Breast epithelium (tissue), 4 donors: ENCODE measurements around the gene TMEM187. TPM values are rescaled to one million over a fixed set of nuclear protein-coding genes. Genes with fewer than 3 reads are reported as not detected.

ENCODE experiments used
- DNase-seq, 2 donors: peaks; one replicate each; pipeline ENCODE4 v3.0.0-alpha.2; 2019; ENCODE audit warnings: low spot score in 2 of 2
- H3K27ac ChIP-seq, 2 donors: fragments of 200-600 bp; sonication (generic) in 1 of 2; one replicate each; pipeline ENCODE4 v1.5.1; 2016 to 2019; ENCODE audit warnings: mild to moderate bottlenecking in 1 of 2
- H3K27me3 ChIP-seq, 2 donors: fragments of 200-600 bp; sonication (generic) in 1 of 2; one replicate each; pipeline versions ENCODE4 v1.5.1 to v1.6.0; 2017 to 2019; ENCODE audit warnings: control low read depth in 1 of 2, mild to moderate bottlenecking in 1 of 2
- H3K36me3 ChIP-seq: fragments of 200-600 bp; one replicate; pipeline ENCODE4 v1.5.1; 2019
- H3K4me1 ChIP-seq, 2 donors: fragments of 200-600 bp; sonication (generic); one replicate each; pipeline ENCODE4 v1.5.1; 2016 to 2019; ENCODE audit warnings: control low read depth in 1 of 2
- H3K4me3 ChIP-seq, 3 donors: fragments of 200-600 bp; sonication (generic); 1 replicate in 2 of 3; 2 replicates in 1 of 3; pipeline ENCODE4 v1.5.1; 2016 to 2019; ENCODE audit warnings: mild to moderate bottlenecking in 3 of 3, moderate library complexity in 2 of 3
- H3K9me3 ChIP-seq, 2 donors: fragments of 200-600 bp; sonication (generic) in 1 of 2; one replicate each; pipeline ENCODE4 v1.5.1; 2016 to 2019; ENCODE audit warnings: control low read depth in 1 of 2
- POLR2A ChIP-seq: fragments of 450-650 bp; IDR thresholded peaks from one replicate; pipeline ENCODE4 v1.6.1; 2016; ENCODE audit warnings: antibody characterized with exemption, mild to moderate bottlenecking, moderate library complexity
- POLR2AphosphoS5 ChIP-seq, 3 donors: sonication (generic); formaldehyde crosslinking; IDR thresholded peaks; one replicate each; pipeline ENCODE4 v1.6.1; 2017; ENCODE audit warnings: antibody characterized with exemption in 3 of 3
- intact Hi-C: fragments of 100-400 bp; cut with DNase I; formaldehyde crosslinking; loops from one replicate; pipeline ENCODE4 v1.15.1; 2023; ENCODE audit warnings: low total_unique reads
- total RNA-seq, 3 donors: library from RNA; depleted of rRNA; stranded (reverse); fragments of >200 nt; gene quantifications; one replicate each; pipeline ENCODE4 v1.1.0, GENCODE V29; 2016
- TF ChIP-seq, protein P1 (sequence below), 3 donors: fragments of 450-650 bp; IDR thresholded peaks; one replicate each; pipeline ENCODE4 v1.5.1; 2016 to 2017; ENCODE audit warnings: antibody characterized with exemption in 3 of 3, mild to moderate bottlenecking in 3 of 3, moderate library complexity in 3 of 3

TMEM187 gene
- total RNA-seq, 3 donors from 2014 or later, result 7.6 to 10.9 (median 8.2) TPM

DNA sequence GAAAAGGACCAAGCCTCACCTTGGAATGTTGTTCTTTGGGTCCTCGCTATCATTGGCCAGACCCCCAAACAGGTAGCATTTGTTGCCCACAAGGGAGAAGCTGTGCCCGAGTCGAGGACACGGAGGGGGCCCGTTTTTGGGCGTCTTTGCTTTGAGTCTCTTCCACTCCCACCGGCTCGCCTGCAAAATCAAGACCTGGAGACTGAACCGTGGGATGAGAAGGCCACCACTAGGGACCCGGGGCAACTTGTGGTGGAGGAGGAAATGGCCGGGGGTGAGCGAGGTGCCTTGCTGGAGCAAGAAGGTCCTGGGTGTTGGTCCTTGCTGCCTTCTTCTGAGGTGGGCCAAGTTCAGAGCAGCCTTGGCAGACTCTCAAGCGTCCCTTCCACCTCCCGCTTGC, 8.4 kb upstream of the TMEM187 start:
- peaks cover 0 to 38% of the 10 kb centered on the region in 2 donors for H3K27me3 ChIP-seq
- no peak overlapping the region for H3K4me3 ChIP-seq
- DNase-seq, result no peak
- H3K4me1 ChIP-seq, result peaks cover 0 to 6% of the 10 kb centered on the region in 2 donors
- no peaks in the 10 kb centered on the region for H3K36me3 ChIP-seq
- H3K27ac ChIP-seq, result no peak overlapping the region
- H3K9me3 ChIP-seq, result no peaks in the 10 kb centered on the region
- TF ChIP-seq, protein P1, sequence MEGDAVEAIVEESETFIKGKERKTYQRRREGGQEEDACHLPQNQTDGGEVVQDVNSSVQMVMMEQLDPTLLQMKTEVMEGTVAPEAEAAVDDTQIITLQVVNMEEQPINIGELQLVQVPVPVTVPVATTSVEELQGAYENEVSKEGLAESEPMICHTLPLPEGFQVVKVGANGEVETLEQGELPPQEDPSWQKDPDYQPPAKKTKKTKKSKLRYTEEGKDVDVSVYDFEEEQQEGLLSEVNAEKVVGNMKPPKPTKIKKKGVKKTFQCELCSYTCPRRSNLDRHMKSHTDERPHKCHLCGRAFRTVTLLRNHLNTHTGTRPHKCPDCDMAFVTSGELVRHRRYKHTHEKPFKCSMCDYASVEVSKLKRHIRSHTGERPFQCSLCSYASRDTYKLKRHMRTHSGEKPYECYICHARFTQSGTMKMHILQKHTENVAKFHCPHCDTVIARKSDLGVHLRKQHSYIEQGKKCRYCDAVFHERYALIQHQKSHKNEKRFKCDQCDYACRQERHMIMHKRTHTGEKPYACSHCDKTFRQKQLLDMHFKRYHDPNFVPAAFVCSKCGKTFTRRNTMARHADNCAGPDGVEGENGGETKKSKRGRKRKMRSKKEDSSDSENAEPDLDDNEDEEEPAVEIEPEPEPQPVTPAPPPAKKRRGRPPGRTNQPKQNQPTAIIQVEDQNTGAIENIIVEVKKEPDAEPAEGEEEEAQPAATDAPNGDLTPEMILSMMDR (IDR thresholded peaks at IDR 0.05), result no peak
- TF ChIP-seq POLR2A (no peak), POLR2AphosphoS5 (IDR thresholded peaks at IDR 0.05) (no peak)
- intact Hi-C loops, result no loop called here

GRCh38 chrX:153965406-153965805, 7.1 kb upstream of the TMEM187 start:
- Histone ChIP-seq H3K27ac (no peak overlapping the region), H3K4me3 (no peak overlapping the region), H3K27me3 (peaks cover 0 to 34% of the 10 kb centered on the region in 2 donors), H3K36me3 (no peaks in the 10 kb centered on the region), H3K9me3 (no peaks in the 10 kb centered on the region), H3K4me1 (peaks cover 0 to 6% of the 10 kb centered on the region in 2 donors)
- no peak for DNase-seq
- TF ChIP-seq, protein P1 (IDR thresholded peaks at IDR 0.05), result no peak
- TF ChIP-seq POLR2AphosphoS5 (IDR thresholded peaks at IDR 0.05), result no peak
- no peak for TF ChIP-seq POLR2A
- intact Hi-C loops, result no loop called here

- Histone ChIP-seq H3K27ac (peak overlapping the region in 1 of 2 donors; percentile 100), H3K36me3 (no peaks in the 10 kb centered on the region), H3K4me3 (peak overlapping the region in 1 of 3 donors; percentile 91), H3K9me3 (no peaks in the 10 kb centered on the region), H3K27me3 (peaks cover 0 to 33% of the 10 kb centered on the region in 2 donors), H3K4me1 (peaks cover 0 to 6% of the 10 kb centered on the region in 2 donors)
- intact Hi-C loops, result no loop called here
- DNase-seq, result no peak
- TF ChIP-seq POLR2AphosphoS5 (IDR thresholded peaks at IDR 0.05) (no peak), POLR2A (no peak)
- TF ChIP-seq, protein P1 (IDR thresholded peaks at IDR 0.05), result no peak
Observed at GRCh38 chrX:153966283-153966688, 6.3 kb upstream of the TMEM187 start.

- TF ChIP-seq, protein P1 (IDR thresholded peaks at IDR 0.05), result no peak
- TF ChIP-seq POLR2AphosphoS5 (IDR thresholded peaks at IDR 0.05) (no peak), POLR2A (no peak)
- intact Hi-C loops, result no loop called here
- DNase-seq, result no peak
Observed at GRCh38 chrX:153966841-153967535, 5.6 kb upstream of the TMEM187 start.

GRCh38 chrX:153967536-153968224, 4.9 kb upstream of the TMEM187 start:
- peak overlapping the region; percentile 26 to 100 for H3K27ac ChIP-seq
- H3K36me3 ChIP-seq, result no peaks in the 10 kb centered on the region
- peaks cover 0 to 24% of the 10 kb centered on the region in 2 donors for H3K27me3 ChIP-seq
- TF ChIP-seq POLR2A (no peak), POLR2AphosphoS5 (IDR thresholded peaks at IDR 0.05) (no peak)
- TF ChIP-seq, protein P1 (IDR thresholded peaks at IDR 0.05), result no peak
- intact Hi-C loops, result no loop called here
- peaks cover 0 to 6% of the 10 kb centered on the region in 2 donors for H3K4me1 ChIP-seq
- peak overlapping the region in 1 of 3 donors; percentile 91 for H3K4me3 ChIP-seq
- DNase-seq, result no peak
- no peaks in the 10 kb centered on the region for H3K9me3 ChIP-seq

More at GRCh38 chrX:153966841-153967535, 5.6 kb upstream of the TMEM187 start:
- Histone ChIP-seq H3K36me3 (no peaks in the 10 kb centered on the region), H3K9me3 (no peaks in the 10 kb centered on the region), H3K27me3 (peaks cover 0 to 26% of the 10 kb centered on the region in 2 donors), H3K27ac (peak overlapping the region; percentile 26 to 100), H3K4me1 (peaks cover 0 to 6% of the 10 kb centered on the region in 2 donors), H3K4me3 (peak overlapping the region in 1 of 3 donors; percentile 91)
